ENCODE measurements around the gene SHD. TPM values are rescaled to one million over a fixed set of nuclear protein-coding genes. Genes with fewer than 3 reads are reported as not detected.

SHD gene
- total RNA-seq, 1 donor, result 2.4 TPM

DNA sequence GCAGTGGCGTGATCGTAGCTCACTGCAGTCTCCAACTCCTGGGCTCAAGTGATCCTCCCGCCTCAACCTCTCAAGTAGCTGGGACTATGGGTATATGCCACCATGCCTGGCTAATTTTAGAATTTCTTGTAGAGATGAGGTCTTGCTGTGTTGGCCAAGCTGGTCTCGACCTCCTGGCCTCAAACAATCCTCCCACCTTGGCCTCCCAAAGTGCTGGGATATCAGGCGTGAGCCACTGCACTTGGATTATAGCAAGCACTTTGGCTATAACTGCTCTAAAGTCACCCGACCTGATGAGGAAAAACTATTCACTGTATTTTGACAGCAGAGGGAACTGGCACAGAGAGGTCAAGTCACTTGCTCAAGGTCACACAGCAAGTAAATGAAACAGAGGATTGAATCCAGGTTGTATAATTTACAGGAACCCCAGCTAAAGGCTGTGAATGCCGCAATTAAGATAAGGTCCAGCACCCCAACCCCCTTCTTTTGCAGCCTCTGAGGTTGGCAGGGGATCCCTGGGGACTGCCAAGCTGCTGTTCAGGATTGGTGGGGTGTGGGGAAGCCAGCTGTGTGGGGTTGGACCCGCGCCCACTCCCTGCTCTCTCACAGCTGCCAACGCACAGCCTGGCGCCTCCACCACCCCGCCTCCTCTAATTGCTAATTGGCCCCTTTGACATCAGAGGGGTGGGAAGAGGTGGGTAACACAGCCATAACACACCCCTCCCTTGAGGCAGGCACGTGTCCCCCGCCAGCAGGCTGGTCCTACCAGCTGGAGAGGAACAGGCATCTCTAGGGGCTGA, 17.1 kb downstream of the SHD start:
- DNase-seq (ENCODE audit: low read depth in 2 of 3, low spot score in 2 of 3), result peak in 1 of 3 donors; percentile 45

DNA sequence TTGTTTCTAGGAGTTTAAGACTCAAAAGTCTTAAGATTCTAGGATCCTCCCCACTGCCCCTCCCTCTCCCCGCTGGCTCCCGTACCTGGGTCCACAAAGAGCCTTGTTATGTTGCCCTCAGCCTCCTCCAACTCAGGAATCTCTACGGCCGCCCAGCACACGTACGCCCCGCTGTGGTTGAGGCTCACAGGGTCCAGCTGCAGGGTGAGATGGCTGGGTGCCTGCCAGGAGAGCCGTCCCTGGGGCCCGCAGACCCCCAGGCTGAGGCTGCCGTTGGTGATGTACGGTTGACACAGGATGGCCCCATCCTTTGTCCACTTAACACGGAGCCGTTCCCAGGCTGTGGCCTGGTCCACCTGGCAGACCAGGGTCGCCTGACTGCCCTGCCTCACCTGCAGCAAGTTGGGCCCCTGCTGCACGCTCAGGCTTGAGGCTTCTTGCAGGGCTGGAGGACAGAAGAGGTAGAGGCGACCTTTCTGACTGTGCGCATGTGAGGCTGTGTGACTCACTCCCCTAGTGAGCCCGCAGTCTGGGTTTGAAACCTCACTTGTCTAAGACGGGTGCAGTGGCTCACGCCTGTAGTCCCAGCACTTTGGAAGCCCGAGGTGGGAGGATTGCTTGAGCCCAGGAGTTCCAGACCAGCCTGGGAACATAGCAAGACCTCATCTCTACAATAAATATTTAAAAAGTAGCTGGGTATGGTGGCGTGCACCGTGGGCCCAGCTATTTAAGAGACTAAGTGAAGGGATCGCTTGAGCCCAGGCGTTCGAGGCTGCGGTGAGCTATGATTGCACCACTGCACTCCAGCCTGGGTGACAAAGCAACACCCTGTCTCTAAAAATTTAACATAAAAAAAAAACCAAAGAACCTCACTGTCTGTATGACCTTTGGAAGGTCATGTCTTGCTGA, 19.1 kb downstream of the SHD start:
- DNase-seq (ENCODE audit: low read depth in 2 of 3, low spot score in 2 of 3), result no peak

DNA sequence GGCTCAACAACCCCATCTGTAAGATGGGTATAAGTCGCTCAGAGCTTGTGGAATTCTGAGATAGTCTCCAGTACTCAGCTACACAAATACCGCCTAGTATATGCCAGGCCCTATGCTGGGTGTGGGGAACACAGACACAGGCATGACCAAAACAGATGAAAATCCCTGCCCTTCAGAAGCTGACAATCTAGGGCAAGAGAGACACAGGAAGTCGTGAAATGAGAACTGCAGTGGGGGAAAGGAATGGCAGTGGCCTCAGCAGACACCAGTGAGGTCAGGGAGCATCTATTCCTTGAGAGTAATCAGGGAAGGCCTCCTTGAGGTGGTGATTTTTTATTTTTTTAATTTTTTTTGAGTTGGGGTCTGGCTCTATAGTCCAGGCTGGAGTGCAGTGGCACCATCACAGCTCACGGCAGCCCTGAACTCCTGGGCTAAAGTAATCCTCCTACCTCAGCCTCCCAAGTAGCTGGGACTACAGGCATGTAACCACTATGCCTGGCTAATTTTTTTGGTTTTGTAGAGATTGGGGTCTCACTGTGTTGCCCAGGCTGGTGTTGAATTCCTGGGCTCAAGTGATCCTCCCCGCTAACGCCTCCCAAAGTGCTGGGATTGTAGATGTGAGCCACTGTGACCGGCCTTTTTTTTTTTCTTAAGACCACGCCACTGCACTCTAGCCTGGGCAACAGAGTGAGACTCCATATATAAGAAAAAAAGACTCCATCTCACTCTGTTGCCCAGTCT, 19.9 kb downstream of the SHD start:
- DNase-seq (ENCODE audit: low read depth in 2 of 3, low spot score in 2 of 3), result no peak

DNA sequence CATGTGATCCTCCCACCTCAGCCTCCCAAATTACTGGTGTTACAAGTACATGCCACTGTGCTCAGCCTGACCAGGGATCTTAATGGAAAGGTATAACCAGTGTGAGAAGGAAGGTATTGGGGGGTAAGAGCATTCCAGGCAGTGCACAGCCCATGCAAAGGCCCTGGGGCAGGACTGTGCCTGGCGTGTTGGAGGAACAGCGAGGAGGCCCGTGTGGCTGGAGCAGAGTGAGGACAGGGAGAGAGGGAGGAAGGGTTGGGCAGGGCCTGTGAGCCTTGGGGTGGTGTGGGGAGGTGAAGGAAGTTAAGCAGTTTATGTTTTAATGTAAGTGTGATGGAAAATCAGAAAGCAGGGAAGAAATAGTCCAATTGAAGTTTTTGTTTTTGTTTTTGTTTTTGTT, 21.5 kb downstream of the SHD start:
- no peak for DNase-seq (ENCODE audit: low read depth in 2 of 3, low spot score in 2 of 3)

DNA sequence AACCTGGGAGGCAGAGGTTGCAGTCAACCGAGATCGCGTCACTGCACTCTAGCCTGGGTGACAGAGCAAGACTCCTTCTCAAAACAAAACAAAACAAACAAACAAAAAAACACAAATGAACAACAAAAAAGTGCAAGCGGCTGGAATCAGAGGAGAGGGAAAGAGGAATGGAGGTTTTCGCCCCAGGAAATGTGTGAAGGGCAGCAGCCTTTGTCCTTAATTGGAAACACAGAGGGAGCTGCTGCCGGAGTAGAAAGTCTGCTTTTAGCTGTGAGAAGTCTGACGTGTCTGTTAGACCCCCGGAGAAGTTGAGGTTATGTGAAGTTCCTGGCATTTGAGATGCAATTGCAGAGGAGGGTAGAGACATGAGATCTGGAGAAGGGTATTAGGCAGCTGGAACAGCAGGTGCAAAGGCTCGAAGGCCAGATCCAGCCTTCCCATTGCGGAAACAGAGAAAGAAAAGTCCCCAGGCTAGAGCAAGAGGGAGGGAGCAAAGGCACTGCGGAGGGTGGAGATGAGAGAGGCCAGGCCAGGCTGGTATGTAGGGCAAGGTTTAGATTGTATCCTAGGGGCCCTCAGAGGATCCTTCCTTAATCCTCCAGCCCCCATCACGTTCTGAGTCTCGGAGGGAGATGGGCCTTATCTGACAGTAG, 22.6 kb downstream of the SHD start:
- DNase-seq (ENCODE audit: low read depth in 2 of 3, low spot score in 2 of 3), result peak in 1 of 3 donors; percentile 19

DNA sequence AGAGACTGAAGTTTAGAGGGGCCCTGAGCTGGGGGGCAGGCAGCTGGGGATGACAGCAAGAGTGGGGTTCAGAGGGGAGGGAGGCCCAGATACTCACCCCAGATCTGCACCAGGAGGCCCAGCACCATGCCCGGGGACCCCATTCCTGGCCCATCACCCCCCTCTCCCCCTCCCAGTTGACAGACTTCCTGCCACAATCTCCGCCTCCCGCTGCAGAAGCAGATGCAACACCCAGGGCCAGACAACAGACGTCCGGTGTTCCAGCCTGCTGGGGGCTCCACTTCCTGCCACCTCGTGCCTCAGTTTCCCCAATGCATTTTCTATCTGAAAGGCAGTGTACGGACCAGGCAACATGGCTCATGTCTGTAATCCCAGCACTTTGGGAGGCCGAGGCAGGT, 23.2 kb downstream of the SHD start, which contains the start of gene TMIGD2:
Gene TMIGD2, minus strand, starts transcription at position 147 of the 398 bp plus-strand sequence. Its CDS starts 4 bp downstream, at position 143.
- peak in 1 of 3 donors; percentile 60 for DNase-seq (ENCODE audit: low read depth in 2 of 3, low spot score in 2 of 3)

DNA sequence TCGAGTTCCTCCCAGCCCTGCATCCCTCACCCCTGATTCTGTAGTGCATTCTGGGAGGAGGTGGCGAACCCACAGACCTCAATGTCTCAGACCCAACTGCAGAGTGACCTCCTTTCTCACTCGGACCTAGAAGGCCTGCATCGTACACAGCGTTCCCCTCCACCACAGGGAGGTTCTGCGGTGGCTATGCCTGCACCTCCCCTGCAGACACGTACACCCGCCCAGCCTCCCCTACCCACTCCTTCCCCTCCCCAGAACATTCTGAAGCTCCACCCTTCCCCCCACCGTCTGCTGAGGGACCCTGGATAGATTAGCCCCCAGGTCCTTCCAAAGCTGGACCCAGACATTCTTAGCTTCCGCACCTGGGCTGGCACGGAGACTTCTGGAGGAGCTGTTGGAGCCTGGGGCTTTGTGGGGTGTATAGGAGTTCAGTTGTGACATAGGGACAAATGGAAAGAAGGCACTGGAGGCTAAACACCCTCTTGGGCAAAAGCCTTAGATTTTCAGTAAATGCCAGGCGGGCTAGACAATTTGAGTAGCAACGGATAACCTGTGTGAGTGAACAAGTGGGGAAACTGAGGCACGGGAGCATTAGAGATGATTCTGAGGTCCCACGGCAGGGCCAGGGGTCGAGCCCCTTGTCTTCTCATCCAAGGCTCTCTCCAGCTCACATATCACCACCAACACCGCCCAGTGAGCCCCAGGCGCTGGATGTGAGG, 24.9 kb downstream of the SHD start:
- DNase-seq (ENCODE audit: low read depth in 2 of 3, low spot score in 2 of 3), result no peak

DNA sequence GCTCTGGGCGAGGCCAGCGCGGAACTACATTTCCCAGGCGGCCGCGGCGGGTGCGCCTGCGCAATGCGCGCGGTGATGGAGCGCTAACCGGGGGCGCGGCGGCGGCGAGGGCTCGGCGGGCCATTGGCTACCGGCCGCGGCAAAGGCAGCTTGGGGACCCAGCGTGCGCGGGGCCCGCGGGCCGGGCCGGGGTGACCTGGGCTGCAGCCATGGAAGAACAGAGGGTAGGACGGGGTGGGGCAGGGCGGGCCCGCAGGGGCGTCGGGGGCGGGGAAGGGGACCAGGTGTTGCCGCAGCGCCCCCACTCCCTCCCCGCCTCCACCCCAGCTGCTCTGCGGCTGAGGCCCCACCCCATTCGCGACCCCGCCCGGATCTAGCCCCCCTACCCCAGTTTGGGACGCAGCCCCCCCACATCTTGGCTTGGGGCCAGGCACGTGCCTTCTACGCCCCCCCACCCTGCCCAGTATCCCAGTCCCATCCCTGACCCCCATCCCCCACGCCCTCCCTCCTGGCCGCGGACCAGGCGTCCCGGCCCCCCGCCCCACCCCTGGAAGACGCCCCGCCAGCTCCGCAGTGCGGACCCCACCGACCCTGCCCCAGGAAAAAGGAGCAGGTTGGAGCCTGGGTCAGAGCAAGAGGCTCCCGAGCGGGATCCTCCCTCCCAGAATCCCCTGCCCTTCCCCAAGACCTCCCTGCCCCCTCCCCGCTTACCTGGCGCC, 25.6 kb downstream of the SHD start, which contains the start of gene FSD1:
Gene FSD1, plus strand, starts transcription at position 61 of the 719 bp plus-strand sequence. Its CDS starts 149 bp downstream, at position 210.
- peak in 2 of 3 donors; percentile 46 to 73 for DNase-seq (ENCODE audit: low read depth in 2 of 3, low spot score in 2 of 3)

DNA sequence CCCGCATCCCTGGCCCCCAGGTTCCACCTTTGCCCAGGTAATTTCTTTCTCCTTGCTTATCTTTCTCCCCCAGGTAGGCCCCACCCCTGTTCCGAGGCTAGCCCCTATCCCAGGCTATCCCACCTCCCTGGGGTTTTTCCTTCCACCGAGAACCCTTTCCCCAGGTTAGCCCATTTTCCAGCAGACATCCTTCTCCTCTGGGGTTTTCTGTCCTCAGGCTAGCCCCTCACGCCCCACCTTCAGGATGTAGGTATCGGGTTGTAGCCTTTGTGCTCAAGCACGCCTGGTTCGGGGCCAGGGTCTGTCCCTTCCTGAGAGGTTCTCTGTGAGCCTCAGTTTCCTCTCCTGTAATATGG, 26.2 kb downstream of the SHD start:
- DNase-seq (ENCODE audit: low read depth in 2 of 3, low spot score in 2 of 3), result no peak

DNA sequence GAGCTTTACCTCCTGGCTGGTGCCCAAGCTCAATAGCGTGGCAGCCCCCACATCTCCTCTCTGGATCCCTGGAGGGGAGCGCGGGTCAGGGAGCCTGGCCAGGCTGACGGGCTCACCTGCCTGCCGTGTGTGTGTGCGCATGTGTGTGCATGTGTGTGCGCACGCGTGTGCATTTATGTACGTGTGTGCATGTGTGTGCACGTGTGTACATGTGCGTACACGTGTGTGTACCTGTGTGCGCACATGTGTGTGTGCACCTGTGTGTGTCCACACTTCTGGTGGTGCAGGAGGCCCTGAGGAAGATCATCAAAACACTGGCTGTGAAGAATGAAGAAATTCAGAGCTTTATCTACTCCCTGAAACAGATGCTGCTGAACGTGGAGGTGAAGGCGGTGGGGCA, 26.6 kb downstream of the SHD start:
- no peak for DNase-seq (ENCODE audit: low read depth in 2 of 3, low spot score in 2 of 3)

DNA sequence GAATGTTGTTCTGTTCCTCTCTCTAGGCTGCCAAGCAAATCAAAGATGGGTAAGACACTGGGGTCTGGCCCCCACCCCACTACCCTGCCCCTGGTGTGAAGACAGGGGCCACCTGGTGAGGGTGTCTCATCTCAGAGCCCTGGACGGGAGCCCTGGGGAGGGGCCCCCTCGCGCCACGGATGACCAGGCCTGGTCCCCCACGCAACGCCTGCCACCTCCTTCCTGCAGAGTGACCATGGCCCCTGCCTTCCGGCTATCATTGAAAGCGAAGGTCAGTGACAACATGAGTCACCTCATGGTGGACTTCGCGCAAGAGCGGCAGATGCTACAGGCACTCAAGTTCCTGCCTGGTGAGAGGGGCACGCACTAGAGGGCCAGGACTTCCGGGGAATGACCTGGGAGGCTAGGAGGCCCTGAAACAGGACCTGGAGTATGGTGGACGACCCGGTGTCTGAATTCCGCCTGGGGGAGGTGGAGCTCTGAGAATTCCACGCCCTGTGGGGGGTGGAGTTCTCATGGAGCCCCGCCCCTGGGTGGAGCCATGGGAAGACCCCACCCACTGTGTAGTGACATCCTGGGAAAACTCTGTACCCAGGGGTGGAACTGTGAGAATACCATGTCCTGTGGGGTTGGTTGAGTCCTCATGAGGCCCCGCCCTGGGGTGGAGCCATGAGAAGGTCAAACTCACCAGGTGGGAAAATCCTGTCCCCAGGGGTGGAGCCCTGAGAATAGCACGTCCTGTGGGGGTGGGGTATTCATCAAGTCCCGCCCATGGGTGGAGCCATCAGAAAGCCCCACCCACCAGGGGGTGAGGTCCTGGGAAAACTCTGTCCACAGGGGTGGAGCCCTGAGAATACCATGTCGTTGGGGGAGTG, 31.4 kb downstream of the SHD start:
- DNase-seq (ENCODE audit: low read depth in 2 of 3, low spot score in 2 of 3), result no peak

DNA sequence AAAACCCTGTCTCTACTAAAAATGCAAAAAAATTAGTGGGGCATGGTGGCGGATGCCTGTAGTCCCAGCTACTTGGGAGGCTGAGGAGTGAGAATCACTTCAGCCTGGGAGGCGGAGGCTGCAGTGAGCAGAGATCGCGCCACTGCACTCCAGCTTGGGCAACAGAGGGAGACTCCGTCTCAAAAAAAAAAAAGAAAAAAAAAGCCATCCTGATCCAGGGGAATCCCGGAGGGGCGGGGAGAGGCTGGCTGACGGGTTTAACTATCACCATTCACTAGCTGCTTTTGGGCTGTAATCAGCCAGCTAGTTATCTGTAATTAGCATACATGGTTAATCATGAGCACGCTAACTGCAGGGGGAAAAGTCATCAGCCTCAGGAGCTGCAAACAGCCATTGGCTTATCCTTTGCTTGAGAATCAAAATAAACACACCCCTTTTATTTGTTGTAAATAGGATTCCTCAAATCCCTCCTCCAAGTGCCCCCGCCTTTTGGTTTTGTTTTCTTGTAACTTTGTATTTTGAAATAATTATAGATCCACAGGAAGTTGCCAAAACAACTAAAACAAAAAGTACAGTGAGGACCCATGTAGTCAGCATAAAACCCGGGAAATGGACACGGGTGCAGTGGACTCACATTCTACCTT, 34.9 kb downstream of the SHD start:
- no peak for DNase-seq (ENCODE audit: low read depth in 2 of 3, low spot score in 2 of 3)

DNA sequence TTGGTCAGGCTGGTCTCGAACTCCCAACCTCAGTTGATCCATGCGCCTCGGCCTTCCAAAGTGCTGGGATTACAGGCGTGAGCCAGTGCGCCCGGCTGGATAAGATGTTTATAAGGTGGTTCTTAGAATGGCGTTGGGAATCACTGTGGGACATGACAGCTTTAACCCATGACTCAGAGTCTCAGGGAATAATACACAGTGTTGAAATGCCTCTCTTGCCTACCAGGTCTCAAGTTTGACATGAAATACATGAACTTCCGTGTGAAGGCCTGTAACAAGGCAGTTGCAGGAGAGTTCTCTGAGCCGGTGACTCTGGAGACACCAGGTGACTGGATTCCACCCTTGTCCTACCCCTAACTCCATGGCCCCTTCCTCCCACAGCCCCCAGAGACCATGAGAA, 37.9 kb downstream of the SHD start:
- no peak for DNase-seq (ENCODE audit: low read depth in 2 of 3, low spot score in 2 of 3)

DNA sequence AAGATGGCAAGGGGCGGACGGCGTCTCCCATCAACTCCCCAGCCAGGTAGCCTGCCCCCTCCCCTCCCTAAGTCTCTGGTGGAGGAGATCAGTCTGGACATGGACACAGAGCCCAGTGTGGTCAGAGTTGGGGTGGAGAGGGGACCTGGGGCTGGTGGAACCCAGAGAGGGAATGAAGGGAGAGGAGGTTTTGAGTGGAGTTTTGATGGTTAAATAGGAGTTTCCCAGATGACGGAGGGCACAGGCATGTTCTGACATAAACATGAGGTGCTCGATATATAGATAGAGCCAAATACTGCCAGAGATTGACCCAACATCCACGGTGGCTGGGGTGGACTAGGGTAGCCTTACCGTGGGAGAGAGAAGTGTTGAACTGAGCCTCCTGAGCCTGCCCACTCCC, 39.4 kb downstream of the SHD start:
- DNase-seq (ENCODE audit: low read depth in 2 of 3, low spot score in 2 of 3), result no peak

DNA sequence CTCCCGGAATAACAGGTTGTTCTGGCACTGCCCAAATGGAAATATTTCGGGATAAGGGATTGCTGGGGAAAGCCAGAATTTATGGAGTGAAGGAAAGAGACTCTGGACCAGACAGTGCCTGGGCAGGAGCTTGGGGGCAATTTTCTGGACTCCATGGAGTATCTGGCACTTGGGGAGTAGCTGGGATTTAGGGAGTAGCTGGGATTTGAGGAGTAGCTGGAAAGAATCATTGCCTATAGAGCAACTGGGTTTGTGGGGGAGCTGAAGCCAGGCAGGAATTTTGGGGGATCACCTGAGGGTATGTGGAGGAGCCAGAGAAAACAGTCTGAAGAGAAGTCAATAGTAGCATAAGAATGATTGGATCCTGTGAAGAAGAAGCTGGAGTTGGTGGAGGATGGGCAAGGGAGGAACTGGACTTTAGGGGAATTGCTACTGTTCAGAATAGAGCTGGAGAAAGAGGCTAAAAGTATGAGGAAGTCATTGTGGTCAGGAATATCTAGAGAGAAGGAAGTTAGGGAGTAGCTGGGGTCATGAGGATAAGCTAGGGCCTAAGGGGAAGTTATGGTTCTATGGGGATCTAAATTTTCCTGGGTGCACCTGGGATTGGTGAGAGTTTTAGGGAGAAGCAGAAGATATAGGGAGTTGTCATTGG, 40.1 kb downstream of the SHD start:
- DNase-seq (ENCODE audit: low read depth in 2 of 3, low spot score in 2 of 3), result no peak

DNA sequence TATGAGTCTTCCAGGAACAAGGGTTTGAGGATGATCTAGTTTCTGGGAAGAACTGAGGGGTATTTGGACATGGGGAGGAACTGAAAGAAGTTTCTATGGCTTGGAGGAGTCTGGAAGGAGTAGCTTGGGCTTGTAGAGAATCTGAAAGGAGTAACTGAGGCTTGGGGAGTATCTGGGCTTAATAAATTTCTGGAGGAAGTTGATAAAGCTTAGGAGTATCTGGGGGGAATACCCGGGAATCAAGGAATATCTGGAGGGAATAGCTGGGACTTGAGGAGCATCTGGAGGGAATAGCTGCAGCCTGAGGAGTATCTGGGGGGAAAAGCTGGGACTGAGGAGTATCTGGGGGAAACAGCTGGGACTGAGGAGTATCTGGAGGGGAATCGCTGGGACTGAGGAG, 41.4 kb downstream of the SHD start:
- DNase-seq (ENCODE audit: low read depth in 2 of 3, low spot score in 2 of 3), result no peak
